ENCODE results near the gene FDX1. TPM values are rescaled to one million over a fixed set of nuclear protein-coding genes. Genes with fewer than 3 reads are reported as not detected.

Gene FDX1
- total and polyA plus RNA-seq, 2 of the 13 experiments (the other 11 are each of a cell fraction or from before 2014, with no cell fraction given), result 4.5 to 13.1 TPM

GRCh38 chr11:110429731-110430266 lies at the start of gene FDX1 (continued):
- TF ChIP-seq ZMAT5 (CRISPR knock-in tag; IDR thresholded peaks at IDR 0.05; ENCODE audit: borderline replicate concordance, low read depth) (no peak), ARID4A (CRISPR knock-in tag; IDR thresholded peaks at IDR 0.05; ENCODE audit: borderline replicate concordance) (peak; percentile 70; the same call in 1 of the 2 replicates), ZNF230 (CRISPR knock-in tag; IDR thresholded peaks at IDR 0.05) (0 out of 2 replicates have a peak, but pooled peaks have one; percentile 47), BCL3 (CRISPR knock-in tag; IDR thresholded peaks at IDR 0.05) (peak; percentile 40), KLF9 (CRISPR knock-in tag; IDR thresholded peaks at IDR 0.05; ENCODE audit: low read depth) (no peak), ZNF770 (CRISPR knock-in tag; IDR thresholded peaks at IDR 0.05) (peak; percentile 19; the same call in 1 of the 2 replicates), CREB3 (CRISPR knock-in tag; IDR thresholded peaks at IDR 0.05) (no peak; the same call in 1 of the 2 replicates), ARNT2 (CRISPR knock-in tag; IDR thresholded peaks at IDR 0.05; ENCODE audit: low read depth) (peak; percentile 79), SAP130 (CRISPR knock-in tag; IDR thresholded peaks at IDR 0.05; ENCODE audit: low read depth) (peak; percentile 41; the same call in 1 of the 2 replicates), RARA (CRISPR knock-in tag; IDR thresholded peaks at IDR 0.05) (peak; percentile 8; the same call in 1 of the 2 replicates), RBFOX2 (IDR thresholded peaks at IDR 0.05; ENCODE audit: low read depth, low read length) (peak; percentile 87), ZBTB4 (CRISPR knock-in tag; IDR thresholded peaks at IDR 0.05; ENCODE audit: borderline replicate concordance) (no peak), ZNF709 (CRISPR knock-in tag; IDR thresholded peaks at IDR 0.05) (peak; percentile 74; the same call in 1 of the 2 replicates), MAZ (IDR thresholded peaks at IDR 0.05; ENCODE audit: borderline replicate concordance, low read depth, low read length) (peak; percentile 54; the same call in 1 of the 2 replicates), MAZ (CRISPR knock-in tag; IDR thresholded peaks at IDR 0.05; ENCODE audit: low read depth) (peak; percentile 67), SNAPC5 (CRISPR knock-in tag; IDR thresholded peaks at IDR 0.05; ENCODE audit: borderline replicate concordance) (no peak)

Data from HepG2 (cell line).